Cardiac muscle cell (in vitro differentiated cells and primary cell): ENCODE measurements around the gene CHI3L1. TPM values are rescaled to one million over a fixed set of nuclear protein-coding genes. Genes with fewer than 3 reads are reported as not detected.

Experiments used
- DNase-seq, 2 donors: peaks; one replicate each; pipeline versions ENCODE4 v3.0.0 to v3.0.0-alpha.2; 2010 to 2017; ENCODE audit warnings: low read depth in 1 of 2, low spot score in 1 of 2
- H3K27ac ChIP-seq: fragments of 200-600 bp; sonication (generic); 2 replicates; pipeline ENCODE4 v1.5.1; 2016
- H3K27me3 ChIP-seq: fragments of 200-600 bp; sonication (generic); 2 replicates; pipeline ENCODE4 v1.6.0; 2016; ENCODE audit warnings: control low read depth
- H3K36me3 ChIP-seq: fragments of 200-600 bp; sonication (generic); 2 replicates; pipeline ENCODE4 v1.5.1; 2016; ENCODE audit warnings: control low read depth
- H3K4me1 ChIP-seq: fragments of 200-600 bp; sonication (generic); 2 replicates; pipeline ENCODE4 v1.8.1; 2017; ENCODE audit warnings: low read depth, mild to moderate bottlenecking, mixed run types
- H3K4me3 ChIP-seq: fragments of 200-600 bp; sonication (generic); 2 replicates; pipeline ENCODE4 v1.5.1; 2016; ENCODE audit warnings: mild to moderate bottlenecking
- H3K9me3 ChIP-seq: fragments of 200-600 bp; sonication (generic); 2 replicates; pipeline ENCODE4 v1.5.1; 2017; ENCODE audit warnings: low read depth, mild to moderate bottlenecking, control low read depth
- CTCF ChIP-seq: IDR thresholded peaks from 2 replicates; pipeline ENCODE4 v1.5.1; 2012; ENCODE audit warnings: low read depth, mild to moderate bottlenecking, low read length
- polyA plus RNA-seq: library from polyadenylated mRNA; unstranded; fragments of >200 nt; fragmentation: Nextera tagmentation; extraction: Ambion mirVana; gene quantifications from 2 replicates; pipeline ENCODE4 v1.2.1, GENCODE V29; 2016
- total RNA-seq: library from RNA; depleted of rRNA; stranded (reverse); fragments of >200 nt; gene quantifications from 2 replicates; pipeline ENCODE4 v1.2.3, GENCODE V29; 2016

The CHI3L1 gene
- total and polyA plus RNA-seq, 2 experiments from 2014 or later, result 1.4 TPM; not detected in 1

GRCh38 chr1:203158960-203159665, 27.4 kb downstream of the CHI3L1 start:
- no peak for DNase-seq
- no peak for TF ChIP-seq CTCF
- no peaks in the 10 kb centered on the region for H3K9me3 ChIP-seq
- H3K27me3 ChIP-seq, result no peaks in the 10 kb centered on the region
- H3K4me1 ChIP-seq, result peaks cover 6% of the 10 kb centered on the region
- no peaks in the 10 kb centered on the region for H3K36me3 ChIP-seq
- no peak overlapping the region for H3K4me3 ChIP-seq
- no peak overlapping the region for H3K27ac ChIP-seq

GRCh38 chr1:203158423-203158822, 28.1 kb downstream of the CHI3L1 start:
- Histone ChIP-seq H3K36me3 (no peaks in the 10 kb centered on the region), H3K27ac (no peak overlapping the region), H3K27me3 (no peaks in the 10 kb centered on the region), H3K4me1 (peaks cover 12% of the 10 kb centered on the region), H3K9me3 (no peaks in the 10 kb centered on the region), H3K4me3 (no peak overlapping the region)
- no peak for TF ChIP-seq CTCF
- DNase-seq, result no peak

- peaks cover 34% of the 10 kb centered on the region for H3K4me1 ChIP-seq
- H3K4me3 ChIP-seq, result no peak overlapping the region
- H3K27me3 ChIP-seq, result no peaks in the 10 kb centered on the region
- no peaks in the 10 kb centered on the region for H3K36me3 ChIP-seq
- no peak overlapping the region for H3K27ac ChIP-seq
- H3K9me3 ChIP-seq, result no peaks in the 10 kb centered on the region
- DNase-seq, result no peak
- no peak for TF ChIP-seq CTCF
Measured at GRCh38 chr1:203156280-203156679, 30.2 kb downstream of the CHI3L1 start.

- DNase-seq, result peak in 1 of 2 donors; percentile 57
- Histone ChIP-seq H3K36me3 (no peaks in the 10 kb centered on the region), H3K4me1 (peaks cover 55% of the 10 kb centered on the region), H3K27ac (peak overlapping the region; percentile 59), H3K9me3 (no peaks in the 10 kb centered on the region), H3K4me3 (no peak overlapping the region), H3K27me3 (no peaks in the 10 kb centered on the region)
- TF ChIP-seq CTCF, result no peak
Measured at GRCh38 chr1:203153989-203154821, 32.3 kb downstream of the CHI3L1 start.

GRCh38 chr1:203153051-203153988, 33.2 kb downstream of the CHI3L1 start:
- Histone ChIP-seq H3K27ac (peak overlapping the region; percentile 59), H3K36me3 (no peaks in the 10 kb centered on the region), H3K27me3 (no peaks in the 10 kb centered on the region), H3K9me3 (no peaks in the 10 kb centered on the region), H3K4me3 (no peak overlapping the region), H3K4me1 (peaks cover 62% of the 10 kb centered on the region)
- TF ChIP-seq CTCF, result no peak
- DNase-seq, result peak; percentile 34
